ENCODE data around the gene REPIN1. TPM values are rescaled to one million over a fixed set of nuclear protein-coding genes. Genes with fewer than 3 reads are reported as not detected.

Gene REPIN1
- total RNA-seq, 1 donor: 57.5 TPM

DNA sequence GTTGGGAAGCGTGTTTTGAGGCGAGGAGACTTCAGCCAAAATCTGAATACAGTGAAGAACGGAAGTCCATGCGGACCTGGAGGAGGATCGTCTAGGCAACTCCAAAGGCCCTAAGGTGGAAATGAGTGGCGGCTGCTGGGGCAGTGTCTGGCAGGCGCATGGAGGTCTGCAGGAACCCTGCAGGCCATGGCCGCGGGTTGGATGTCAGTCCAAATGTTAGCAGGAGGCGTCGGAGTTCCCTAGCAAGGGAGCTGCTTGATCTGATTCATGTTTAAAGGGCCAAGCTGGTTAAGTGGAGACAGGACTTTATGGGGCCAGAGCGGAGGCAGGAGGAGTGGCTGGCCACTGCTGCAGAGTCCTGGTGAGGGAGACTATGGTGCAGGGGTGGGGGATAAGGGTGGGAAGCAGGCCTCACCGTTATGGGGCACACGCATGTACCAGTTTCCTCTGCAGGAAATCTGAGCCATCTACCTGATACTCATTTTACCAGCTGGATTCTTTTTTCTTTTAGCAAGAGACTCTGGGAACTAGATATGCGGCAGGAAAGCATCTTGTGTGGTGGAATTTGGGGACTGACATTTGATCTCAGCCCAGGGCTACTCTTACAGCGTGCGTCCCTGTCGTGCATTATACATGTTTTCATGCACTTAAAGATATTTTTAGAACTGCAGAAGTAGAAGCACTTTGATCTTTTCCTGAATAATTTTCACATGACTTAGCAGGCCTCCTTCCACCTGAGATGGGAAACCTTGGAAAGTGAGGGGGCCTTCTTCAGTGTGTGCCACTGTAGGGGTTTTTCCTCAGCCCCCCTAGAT is 6.6 kb upstream of the REPIN1 start:
- Histone ChIP-seq H3K79me2 (ENCODE audit: insufficient read depth, low read length) (no peaks in the 10 kb centered on the region), H2AFZ (ENCODE audit: low read length) (no peak overlapping the region), H3K4me1 (ENCODE audit: insufficient read depth, low read length) (peaks cover 4% of the 10 kb centered on the region), H3K27ac (ENCODE audit: low read depth, low read length) (no peak overlapping the region), H3K9me3 (ENCODE audit: low read depth, low read length) (no peaks in the 10 kb centered on the region), H4K20me1 (ENCODE audit: insufficient read depth, low read length) (no peaks in the 10 kb centered on the region), H3K4me2 (ENCODE audit: insufficient read depth, low read length) (no peak overlapping the region), H3K36me3 (ENCODE audit: insufficient read depth, low read length) (no peaks in the 10 kb centered on the region), H3K27me3 (ENCODE audit: insufficient read depth, low read length) (no peaks in the 10 kb centered on the region), H3K4me3 (ENCODE audit: insufficient read depth, low read length) (no peak overlapping the region)
- no peak for DNase-seq (ENCODE audit: insufficient read length, low spot score, missing footprints)
- TF ChIP-seq, protein P1, sequence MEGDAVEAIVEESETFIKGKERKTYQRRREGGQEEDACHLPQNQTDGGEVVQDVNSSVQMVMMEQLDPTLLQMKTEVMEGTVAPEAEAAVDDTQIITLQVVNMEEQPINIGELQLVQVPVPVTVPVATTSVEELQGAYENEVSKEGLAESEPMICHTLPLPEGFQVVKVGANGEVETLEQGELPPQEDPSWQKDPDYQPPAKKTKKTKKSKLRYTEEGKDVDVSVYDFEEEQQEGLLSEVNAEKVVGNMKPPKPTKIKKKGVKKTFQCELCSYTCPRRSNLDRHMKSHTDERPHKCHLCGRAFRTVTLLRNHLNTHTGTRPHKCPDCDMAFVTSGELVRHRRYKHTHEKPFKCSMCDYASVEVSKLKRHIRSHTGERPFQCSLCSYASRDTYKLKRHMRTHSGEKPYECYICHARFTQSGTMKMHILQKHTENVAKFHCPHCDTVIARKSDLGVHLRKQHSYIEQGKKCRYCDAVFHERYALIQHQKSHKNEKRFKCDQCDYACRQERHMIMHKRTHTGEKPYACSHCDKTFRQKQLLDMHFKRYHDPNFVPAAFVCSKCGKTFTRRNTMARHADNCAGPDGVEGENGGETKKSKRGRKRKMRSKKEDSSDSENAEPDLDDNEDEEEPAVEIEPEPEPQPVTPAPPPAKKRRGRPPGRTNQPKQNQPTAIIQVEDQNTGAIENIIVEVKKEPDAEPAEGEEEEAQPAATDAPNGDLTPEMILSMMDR (IDR thresholded peaks at IDR 0.05; ENCODE audit: extremely low read depth, low read depth, low read length): no peak

DNA sequence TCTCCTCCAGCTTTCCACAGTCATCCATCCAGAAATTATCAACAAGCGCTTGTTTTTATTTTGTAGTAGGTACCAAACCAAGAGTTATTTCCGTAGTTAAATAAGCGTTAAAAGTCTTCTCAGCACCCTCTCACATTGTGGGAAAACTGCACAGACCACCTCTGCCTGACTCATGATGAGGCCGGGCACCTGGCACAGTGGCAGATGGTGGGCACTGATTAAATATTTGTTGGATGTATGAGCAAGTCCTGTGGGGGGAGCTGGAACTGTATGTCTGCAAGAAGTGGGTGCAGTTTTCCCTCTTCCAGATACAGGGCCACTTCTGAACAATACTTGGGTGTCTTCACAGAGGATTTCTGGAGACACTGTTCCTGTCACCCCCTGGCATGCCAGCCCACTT is 5.3 kb upstream of the REPIN1 start:
- H3K4me3 ChIP-seq (ENCODE audit: insufficient read depth, low read length): no peak overlapping the region
- H3K4me1 ChIP-seq (ENCODE audit: insufficient read depth, low read length): peaks cover 5% of the 10 kb centered on the region
- DNase-seq (ENCODE audit: insufficient read length, low spot score, missing footprints): peak; percentile 77
- no peaks in the 10 kb centered on the region for H3K36me3 ChIP-seq (ENCODE audit: insufficient read depth, low read length)
- no peak overlapping the region for H3K27ac ChIP-seq (ENCODE audit: low read depth, low read length)
- no peak overlapping the region for H3K4me2 ChIP-seq (ENCODE audit: insufficient read depth, low read length)
- H2AFZ ChIP-seq (ENCODE audit: low read length): no peak overlapping the region
- no peaks in the 10 kb centered on the region for H3K9me3 ChIP-seq (ENCODE audit: low read depth, low read length)
- H3K79me2 ChIP-seq (ENCODE audit: insufficient read depth, low read length): no peaks in the 10 kb centered on the region
- no peaks in the 10 kb centered on the region for H4K20me1 ChIP-seq (ENCODE audit: insufficient read depth, low read length)
- no peaks in the 10 kb centered on the region for H3K27me3 ChIP-seq (ENCODE audit: insufficient read depth, low read length)
- TF ChIP-seq, protein P1 (IDR thresholded peaks at IDR 0.05; ENCODE audit: extremely low read depth, low read depth, low read length): no peak

DNA sequence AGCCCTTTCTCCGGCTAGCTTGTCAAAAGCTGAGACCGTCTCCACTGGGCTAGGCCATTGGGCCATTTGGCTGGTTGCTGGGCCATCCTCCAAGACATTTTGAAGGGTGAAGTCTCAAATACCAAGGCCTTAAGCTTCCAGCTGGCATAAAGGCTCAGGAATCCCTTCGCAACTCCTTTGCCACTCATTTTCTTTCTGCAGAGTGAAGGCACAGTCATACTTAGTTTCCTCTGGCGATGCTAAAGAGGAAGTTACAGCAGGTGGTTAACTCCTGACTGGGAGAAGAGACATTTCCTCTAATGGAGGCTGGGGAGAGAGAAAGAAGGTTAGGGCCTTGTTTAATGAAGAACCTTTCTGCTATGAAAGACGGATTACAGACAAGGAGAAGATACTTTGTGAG is 4.8 kb upstream of the REPIN1 start:
- Histone ChIP-seq H3K79me2 (ENCODE audit: insufficient read depth, low read length) (peaks cover 1% of the 10 kb centered on the region), H3K36me3 (ENCODE audit: insufficient read depth, low read length) (no peaks in the 10 kb centered on the region), H2AFZ (ENCODE audit: low read length) (no peak overlapping the region), H3K4me3 (ENCODE audit: insufficient read depth, low read length) (no peak overlapping the region), H3K4me1 (ENCODE audit: insufficient read depth, low read length) (peaks cover 5% of the 10 kb centered on the region), H4K20me1 (ENCODE audit: insufficient read depth, low read length) (no peaks in the 10 kb centered on the region), H3K9me3 (ENCODE audit: low read depth, low read length) (no peaks in the 10 kb centered on the region), H3K27ac (ENCODE audit: low read depth, low read length) (no peak overlapping the region), H3K4me2 (ENCODE audit: insufficient read depth, low read length) (no peak overlapping the region), H3K27me3 (ENCODE audit: insufficient read depth, low read length) (no peaks in the 10 kb centered on the region)
- TF ChIP-seq, protein P1 (IDR thresholded peaks at IDR 0.05; ENCODE audit: extremely low read depth, low read depth, low read length): no peak
- DNase-seq (ENCODE audit: insufficient read length, low spot score, missing footprints): no peak

DNA sequence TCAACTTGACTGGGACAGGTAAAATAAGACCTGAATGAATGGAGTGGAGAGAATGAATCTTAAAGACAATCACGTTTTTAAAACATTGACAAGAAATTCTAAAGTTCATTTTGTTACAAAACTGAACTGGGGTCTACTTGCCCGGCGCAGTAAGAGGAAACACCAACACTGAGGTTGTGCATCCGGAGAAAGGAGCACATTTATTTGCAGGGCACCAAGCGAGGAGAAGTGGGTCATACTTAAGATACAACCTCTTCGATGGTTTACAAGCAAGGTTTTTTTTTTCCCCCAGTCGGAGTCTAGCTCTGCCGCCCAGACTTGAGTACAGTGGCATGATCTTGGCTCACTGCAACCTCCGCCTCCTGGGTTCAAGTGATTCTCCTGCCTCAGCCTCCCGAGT is 3.4 kb upstream of the REPIN1 start:
- Histone ChIP-seq H3K9me3 (ENCODE audit: low read depth, low read length) (no peaks in the 10 kb centered on the region), H3K4me3 (ENCODE audit: insufficient read depth, low read length) (no peak overlapping the region), H3K36me3 (ENCODE audit: insufficient read depth, low read length) (no peaks in the 10 kb centered on the region), H3K27ac (ENCODE audit: low read depth, low read length) (no peak overlapping the region), H3K79me2 (ENCODE audit: insufficient read depth, low read length) (peaks cover 14% of the 10 kb centered on the region), H3K4me1 (ENCODE audit: insufficient read depth, low read length) (peaks cover 15% of the 10 kb centered on the region), H3K27me3 (ENCODE audit: insufficient read depth, low read length) (no peaks in the 10 kb centered on the region), H3K4me2 (ENCODE audit: insufficient read depth, low read length) (no peak overlapping the region), H4K20me1 (ENCODE audit: insufficient read depth, low read length) (peaks cover 9% of the 10 kb centered on the region), H2AFZ (ENCODE audit: low read length) (no peak overlapping the region)
- TF ChIP-seq, protein P1 (IDR thresholded peaks at IDR 0.05; ENCODE audit: extremely low read depth, low read depth, low read length): no peak
- no peak for DNase-seq (ENCODE audit: insufficient read length, low spot score, missing footprints)
